Activated CD4-positive, alpha-beta memory T cell treated with anti-CD3 and anti-CD28 coated beads, Interleukin-2, amount 10 ng/mL, durations not matched to agents 7 days and 5 days (primary cell): ENCODE results near the gene URI1. TPM values are rescaled to one million over a fixed set of nuclear protein-coding genes. Genes with fewer than 3 reads are reported as not detected.

ENCODE experiments used
- CTCF ChIA-PET: fragments of 350-600 bp; sonication (Branson Sonifier 250); formaldehyde crosslinking; loops from one replicate; lab custom pipeline; 2021; ENCODE audit warnings: antibody characterized with exemption, inconsistent platforms; lab: Charles Lee
- POLR2A ChIA-PET: fragments of 350-600 bp; sonication (Branson Sonifier 250); formaldehyde crosslinking; loops from one replicate; lab custom pipeline; 2021; ENCODE audit warnings: antibody characterized with exemption; lab: Charles Lee
- DNase-seq: peaks from one replicate; pipeline ENCODE4 v3.0.0-alpha.2; 2020
- H3K27ac Mint-ChIP-seq: one replicate; pipeline ENCODE4 v1.8.0; 2021; ENCODE audit warnings: mild to moderate bottlenecking, mixed read lengths
- H3K27me3 Mint-ChIP-seq: one replicate; pipeline ENCODE4 v1.8.0; 2021; ENCODE audit warnings: mixed read lengths
- H3K36me3 Mint-ChIP-seq: one replicate; pipeline ENCODE4 v1.8.0; 2021; ENCODE audit warnings: low read depth, mixed read lengths
- H3K4me1 Mint-ChIP-seq: one replicate; pipeline ENCODE4 v1.8.0; 2021; ENCODE audit warnings: mixed read lengths
- H3K4me3 Mint-ChIP-seq: one replicate; pipeline ENCODE4 v1.8.0; 2021; ENCODE audit warnings: mild to moderate bottlenecking, mixed read lengths
- H3K9me3 Mint-ChIP-seq: one replicate; pipeline ENCODE4 v1.8.0; 2021; ENCODE audit warnings: mixed read lengths
- total RNA-seq, 2 experiments: library from RNA; stranded (reverse); gene quantifications; one replicate each; pipeline ENCODE4 v1.2.3, GENCODE V29; 2021

Gene URI1
- total RNA-seq, 2 experiments from 2014 or later, result 55.5 to 59.0 TPM

DNA sequence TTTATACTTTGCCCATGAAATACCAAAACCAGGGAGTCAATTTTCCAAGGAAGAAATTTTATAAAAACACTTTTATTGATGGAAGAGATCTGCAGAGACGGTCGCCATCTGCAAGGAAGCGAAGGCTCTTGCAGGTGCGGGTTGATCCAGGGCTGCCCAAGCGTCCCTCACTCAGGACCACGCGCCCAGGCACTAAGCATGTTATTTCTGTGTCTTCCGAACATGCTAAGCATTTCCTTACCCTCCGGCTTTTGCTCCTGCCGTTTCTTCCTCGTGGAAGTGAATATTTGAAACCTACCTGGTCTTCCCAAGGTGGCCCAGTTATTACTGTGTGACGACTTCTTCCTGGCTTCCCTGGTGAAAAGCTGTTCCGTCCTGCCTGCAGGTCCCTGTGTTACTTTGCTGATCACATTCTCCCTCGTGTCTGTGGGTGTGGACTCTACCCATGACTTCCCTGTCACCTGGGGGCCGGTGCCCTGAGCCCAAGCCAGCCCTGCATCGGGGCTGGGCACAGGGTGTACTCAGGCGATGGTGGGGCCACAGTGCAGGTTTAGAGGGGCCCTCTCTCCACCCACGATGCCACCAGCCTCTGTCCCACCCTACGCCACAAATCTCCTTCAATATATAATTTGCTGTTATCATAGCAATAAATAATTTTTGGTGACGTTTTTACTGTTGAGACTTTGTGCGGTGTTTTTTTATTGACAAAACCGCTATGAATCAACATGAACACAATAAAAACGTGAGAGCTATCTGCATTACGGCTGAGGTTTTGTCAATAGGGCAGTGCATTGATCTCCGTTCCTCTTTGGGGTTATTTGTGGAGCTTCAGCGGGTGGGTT, 119.4 kb downstream of the URI1 start:
- DNase-seq, result no peak
- POLR2A ChIA-PET, result no interaction called here
- no peaks in the 10 kb centered on the region for H3K36me3 Mint-ChIP-seq
- H3K4me1 Mint-ChIP-seq, result no peaks in the 10 kb centered on the region
- no peaks in the 10 kb centered on the region for H3K9me3 Mint-ChIP-seq
- CTCF ChIA-PET, result no interaction called here
- H3K4me3 Mint-ChIP-seq, result no peak overlapping the region
- H3K27ac Mint-ChIP-seq, result no peak overlapping the region
- no peaks in the 10 kb centered on the region for H3K27me3 Mint-ChIP-seq

DNA sequence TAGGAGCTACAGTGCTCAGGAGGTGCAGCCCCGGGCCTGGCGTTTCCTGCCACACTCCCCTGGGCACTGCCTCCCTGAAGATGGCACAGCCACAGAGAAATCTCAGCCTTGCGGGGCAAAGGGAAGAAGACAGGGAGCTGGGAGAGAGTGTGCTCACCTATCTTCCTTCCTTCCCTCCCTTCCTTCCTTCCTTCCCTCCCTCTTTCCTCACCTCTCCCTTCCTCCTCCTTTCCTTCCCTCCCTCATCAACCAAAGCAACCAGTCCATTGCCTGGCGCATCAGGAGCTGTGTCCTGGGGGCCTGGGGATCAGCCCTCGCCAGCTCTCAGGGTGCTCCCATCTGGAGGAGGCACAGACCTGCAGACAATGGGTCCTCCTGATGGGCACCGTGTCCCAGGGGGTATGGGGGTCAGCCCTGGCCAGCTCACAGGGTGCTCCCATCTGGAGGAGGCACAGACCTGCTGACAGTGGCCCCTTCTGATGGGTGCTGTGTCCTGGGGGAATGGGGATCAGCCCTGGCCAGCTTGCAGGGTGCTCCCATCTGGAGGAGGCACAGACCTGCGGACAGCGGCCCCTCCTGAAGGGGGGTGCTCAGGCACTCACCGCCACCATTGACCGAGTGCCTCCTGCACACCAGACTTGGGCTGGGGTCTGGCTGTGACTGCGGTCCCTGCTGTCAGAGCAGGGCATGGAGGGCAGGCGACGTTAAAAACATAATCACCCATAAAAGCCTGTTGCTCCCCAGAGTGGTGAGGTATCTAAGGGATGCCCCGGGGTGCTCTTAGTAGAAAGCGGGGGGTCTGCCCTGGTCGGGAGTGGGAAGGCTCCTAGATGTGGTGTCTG, 120.2 kb downstream of the URI1 start:
- H3K27ac Mint-ChIP-seq, result no peak overlapping the region
- no peaks in the 10 kb centered on the region for H3K36me3 Mint-ChIP-seq
- POLR2A ChIA-PET, result no interaction called here
- H3K27me3 Mint-ChIP-seq, result no peaks in the 10 kb centered on the region
- CTCF ChIA-PET, result no interaction called here
- no peak for DNase-seq
- no peaks in the 10 kb centered on the region for H3K4me1 Mint-ChIP-seq
- H3K4me3 Mint-ChIP-seq, result no peak overlapping the region
- no peaks in the 10 kb centered on the region for H3K9me3 Mint-ChIP-seq

DNA sequence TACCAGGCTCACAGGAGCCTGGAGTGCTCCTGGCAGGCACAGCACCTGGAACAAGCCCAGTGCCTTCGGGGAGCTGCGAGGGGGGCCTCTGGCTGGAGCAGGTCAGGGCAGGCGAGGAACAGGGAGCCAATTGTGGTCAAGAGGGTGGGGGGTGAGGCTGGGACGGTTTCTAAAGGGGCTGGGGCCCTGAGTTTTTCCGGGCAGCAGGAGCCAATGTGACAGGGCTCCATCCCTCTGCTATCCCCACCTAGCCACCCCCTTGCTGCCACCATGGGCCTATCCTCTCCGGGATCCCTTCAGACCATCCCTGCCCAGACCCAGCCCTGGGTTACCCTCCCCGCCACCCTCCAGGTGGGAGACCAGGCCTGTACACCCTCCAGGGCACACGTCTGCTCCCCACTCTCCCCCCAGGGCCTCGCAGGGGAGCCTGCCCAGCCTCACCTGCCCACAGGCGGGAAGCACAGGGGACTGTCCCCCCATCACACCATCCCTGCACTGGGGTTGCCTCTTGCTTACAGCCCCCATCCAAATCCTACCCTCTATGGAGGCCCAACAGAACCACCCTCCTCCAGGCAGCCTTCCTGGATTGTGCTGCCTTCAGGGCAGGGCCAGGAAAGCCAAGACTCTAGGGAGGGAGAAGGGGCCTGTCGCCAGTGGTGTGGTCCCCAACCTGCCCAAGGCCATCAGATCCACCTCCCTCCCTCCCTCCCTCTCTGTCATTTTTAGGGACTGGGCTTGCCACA, 121.0 kb downstream of the URI1 start:
- no peak overlapping the region for H3K27ac Mint-ChIP-seq
- H3K4me3 Mint-ChIP-seq, result no peak overlapping the region
- H3K4me1 Mint-ChIP-seq, result no peaks in the 10 kb centered on the region
- DNase-seq, result no peak
- no peaks in the 10 kb centered on the region for H3K27me3 Mint-ChIP-seq
- ChIA-PET POLR2A (no interaction called here), CTCF (no interaction called here)
- H3K9me3 Mint-ChIP-seq, result no peaks in the 10 kb centered on the region
- H3K36me3 Mint-ChIP-seq, result no peaks in the 10 kb centered on the region

DNA sequence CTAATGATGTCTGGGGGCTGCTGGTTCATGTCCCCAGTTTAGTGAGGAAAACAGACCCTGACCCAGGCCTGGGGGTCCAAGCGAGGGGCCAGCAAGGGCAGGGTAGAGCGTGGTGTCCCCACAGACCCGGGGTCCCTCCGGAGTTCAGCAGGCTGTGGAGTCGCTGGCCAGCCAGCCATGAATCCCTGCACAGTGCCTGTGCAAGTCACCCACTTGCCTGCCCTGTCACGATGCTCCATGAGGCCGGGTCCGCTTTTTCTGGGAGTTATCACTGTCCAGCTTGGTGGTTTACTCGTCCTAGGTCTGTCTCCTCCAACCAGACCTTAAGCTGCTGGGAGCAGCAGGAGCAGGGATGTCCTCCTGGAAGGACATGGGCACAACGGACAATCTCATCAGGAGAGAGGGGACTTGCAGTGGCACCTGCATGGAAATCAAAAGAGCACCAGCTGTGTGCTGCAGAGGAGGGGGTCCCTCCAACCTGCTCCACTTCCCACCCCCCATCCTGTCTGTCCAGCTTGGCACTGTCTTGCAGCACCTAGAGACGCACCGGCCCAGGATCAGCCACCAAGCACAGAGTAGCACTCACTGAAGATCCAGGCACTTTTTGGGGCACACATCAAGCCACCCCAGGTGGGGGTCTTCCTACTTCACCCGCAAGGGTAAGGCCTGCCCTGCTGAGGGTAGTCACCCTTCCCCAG, 121.8 kb downstream of the URI1 start:
- no peaks in the 10 kb centered on the region for H3K9me3 Mint-ChIP-seq
- DNase-seq, result no peak
- no peak overlapping the region for H3K4me3 Mint-ChIP-seq
- H3K36me3 Mint-ChIP-seq, result no peaks in the 10 kb centered on the region
- no peaks in the 10 kb centered on the region for H3K27me3 Mint-ChIP-seq
- no peak overlapping the region for H3K27ac Mint-ChIP-seq
- H3K4me1 Mint-ChIP-seq, result no peaks in the 10 kb centered on the region
- CTCF ChIA-PET, result no interaction called here
- POLR2A ChIA-PET, result no interaction called here

DNA sequence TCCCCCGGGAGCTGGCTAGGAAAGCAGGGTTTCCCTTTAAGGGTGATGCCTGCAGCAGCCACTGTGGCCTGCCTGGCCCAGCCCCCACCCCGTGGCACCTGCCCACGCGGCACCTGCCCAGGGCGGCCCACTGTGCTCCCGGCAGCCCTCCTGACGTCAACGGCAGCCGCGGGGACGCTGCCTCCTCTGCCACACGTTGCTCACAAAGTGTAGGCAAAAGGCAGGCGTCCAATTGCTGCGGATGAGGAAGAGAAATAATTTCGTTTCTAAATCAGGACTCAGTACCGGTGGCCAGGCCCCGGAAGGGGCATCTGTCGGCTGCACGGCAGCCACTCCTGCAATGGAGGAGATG, 122.3 kb downstream of the URI1 start:
- peak; percentile 11 for DNase-seq
- H3K4me1 Mint-ChIP-seq, result no peaks in the 10 kb centered on the region
- no peaks in the 10 kb centered on the region for H3K9me3 Mint-ChIP-seq
- CTCF ChIA-PET, result no interaction called here
- POLR2A ChIA-PET, result no interaction called here
- H3K27ac Mint-ChIP-seq, result no peak overlapping the region
- H3K36me3 Mint-ChIP-seq, result no peaks in the 10 kb centered on the region
- H3K27me3 Mint-ChIP-seq, result no peaks in the 10 kb centered on the region
- no peak overlapping the region for H3K4me3 Mint-ChIP-seq

DNA sequence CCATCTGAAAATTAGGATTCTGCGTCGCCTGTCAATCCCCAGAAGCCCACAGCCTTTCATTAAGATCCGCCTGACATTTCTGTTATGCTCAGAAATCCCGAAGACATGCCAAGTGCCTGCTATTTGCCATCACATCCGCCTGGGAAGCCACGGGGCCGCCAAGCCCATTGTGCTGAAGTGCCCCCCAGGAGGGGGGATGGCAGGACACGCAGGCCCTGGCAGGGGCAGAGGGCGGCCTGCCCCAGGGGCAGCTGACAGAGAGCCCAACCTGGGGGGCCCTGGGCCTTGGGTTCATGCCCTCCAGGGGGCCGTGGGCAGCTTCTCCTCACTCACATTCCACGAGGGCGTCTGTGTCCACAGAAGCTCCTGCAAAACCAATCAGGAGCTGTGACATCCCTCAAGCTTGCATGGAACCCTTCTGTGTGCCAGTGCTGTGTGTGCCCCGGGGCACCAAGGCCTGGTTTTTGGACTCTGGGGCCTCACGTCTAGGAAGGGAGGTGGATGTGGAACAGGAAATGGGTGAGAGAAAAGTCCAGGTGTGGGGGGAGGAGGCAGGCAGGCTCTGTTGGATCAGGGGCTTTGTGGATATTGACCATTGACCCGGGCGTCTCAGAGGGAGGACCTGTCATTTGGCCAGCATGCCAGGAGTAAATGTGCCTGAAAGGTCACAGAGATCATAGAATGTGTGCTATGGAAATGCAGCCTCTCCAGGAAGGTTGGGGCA, 122.9 kb downstream of the URI1 start:
- H3K9me3 Mint-ChIP-seq, result no peaks in the 10 kb centered on the region
- no peaks in the 10 kb centered on the region for H3K27me3 Mint-ChIP-seq
- ChIA-PET POLR2A (no interaction called here), CTCF (no interaction called here)
- H3K36me3 Mint-ChIP-seq, result no peaks in the 10 kb centered on the region
- H3K4me1 Mint-ChIP-seq, result no peaks in the 10 kb centered on the region
- no peak overlapping the region for H3K27ac Mint-ChIP-seq
- peak; percentile 1 for DNase-seq
- H3K4me3 Mint-ChIP-seq, result no peak overlapping the region

DNA sequence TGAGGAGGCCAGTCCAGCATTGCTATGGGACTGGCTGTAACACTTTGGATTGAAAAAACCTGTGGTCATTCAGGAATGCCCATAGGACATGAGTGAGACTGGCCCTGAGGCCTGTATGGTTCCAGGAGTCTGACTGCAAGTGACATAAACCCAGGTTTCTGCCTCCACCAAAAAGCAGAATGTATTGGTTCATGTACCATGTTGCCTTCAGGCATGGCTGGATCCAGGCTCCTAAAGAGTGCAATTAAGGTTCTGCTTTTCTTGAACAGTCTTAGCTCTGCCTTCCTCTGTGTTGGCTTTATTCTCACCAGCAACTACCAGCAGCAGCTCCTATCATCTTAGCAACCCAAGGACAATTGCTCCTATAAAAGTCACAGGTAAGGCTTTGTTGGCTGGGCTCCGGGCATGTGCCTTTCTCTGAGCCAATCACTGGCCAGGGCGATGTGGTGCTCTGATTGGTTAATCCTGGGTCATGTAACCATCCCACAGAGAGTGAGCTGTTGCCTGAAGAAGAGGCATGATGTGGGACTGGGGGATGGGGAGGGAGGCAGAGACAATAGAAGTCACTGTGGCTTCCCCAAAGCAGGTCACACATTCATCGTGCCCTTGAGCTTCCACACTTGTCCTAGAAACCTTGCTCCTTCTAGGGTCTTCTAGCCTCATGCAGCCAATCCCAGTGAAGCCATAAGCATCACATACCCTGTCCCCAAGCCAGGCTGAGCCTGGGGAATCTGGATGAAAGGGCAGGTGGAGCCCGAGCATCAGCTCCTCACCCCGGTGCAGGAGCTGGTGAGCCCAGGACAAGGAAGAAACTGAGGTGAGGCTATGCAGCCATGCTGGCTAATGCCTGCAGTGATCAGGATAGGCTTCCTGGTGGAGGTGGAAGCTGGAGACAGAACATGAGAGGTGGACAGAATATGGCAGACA, 123.9 kb downstream of the URI1 start:
- DNase-seq, result no peak
- Mint-ChIP-seq H3K9me3 (no peaks in the 10 kb centered on the region), H3K4me1 (no peaks in the 10 kb centered on the region), H3K4me3 (no peak overlapping the region), H3K36me3 (no peaks in the 10 kb centered on the region), H3K27me3 (no peaks in the 10 kb centered on the region), H3K27ac (no peak overlapping the region)
- ChIA-PET POLR2A (no interaction called here), CTCF (interaction anchor here (0.6 kb wide), 1 partner anchor 551 kb away, joined by 3 read pairs; no protein-coding TSS in a partner anchor)

Other genes starting within 250 kb of the URI1 start
- 10 to 100 TPM; 39.2 to 40.7 TPM for gene C19orf12, start 227.0 kb upstream of the URI1 start, total RNA-seq
- 10 to 100 TPM; 24.8 to 26.3 TPM for gene CCNE1, start 130.2 kb upstream of the URI1 start, total RNA-seq